HL-60/S4 (cell line): ENCODE measurements around the gene OR13F1.
"Not testable (repeated sequence)": the region's sequence is repeated elsewhere in the genome, so short reads cannot be mapped to it uniquely, and the experiment has no call there.

Experiments used
- in situ Hi-C: fragments of 300-500 bp; cut with MboI; formaldehyde crosslinking; loops from 2 replicates; pipeline ENCODE4 v1.14.3; 2022; ENCODE audit warnings: low sequenced_read_pairs

Gene OR13F1

GRCh38 chr9:104503963-104504362 is at the start of gene OR13F1:
TSS of gene OR13F1 (plus strand) at chr9:104504263. CDS start at chr9:104504263, 0 bp downstream.
- in situ Hi-C loops: no loop called here

GRCh38 chr9:104456831-104457230 is 47.2 kb upstream of the OR13F1 start:
- in situ Hi-C loops: no loop called here

- in situ Hi-C loops: no loop called here
Observed at GRCh38 chr9:104463864-104464263, 40.2 kb upstream of the OR13F1 start.

DNA sequence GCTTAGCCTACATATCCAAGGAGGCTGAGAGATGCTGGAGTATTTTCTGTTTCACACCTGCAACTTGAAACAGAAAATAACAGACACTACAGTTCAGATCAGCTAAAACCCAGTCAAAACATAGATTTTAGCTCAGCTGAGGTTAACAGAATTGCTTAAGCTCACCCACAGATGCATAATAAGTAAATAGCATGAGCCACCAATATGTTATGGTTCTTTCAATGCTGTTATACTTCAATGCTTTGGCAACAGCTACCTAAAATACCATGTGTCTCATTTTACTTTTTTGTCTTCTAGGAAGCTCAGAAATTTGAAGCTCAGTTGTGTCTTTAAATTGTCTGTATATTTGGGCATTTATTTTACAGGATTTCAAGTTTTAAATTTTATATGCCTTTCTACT is 35.8 kb upstream of the OR13F1 start:
- in situ Hi-C loops: no loop called here

DNA sequence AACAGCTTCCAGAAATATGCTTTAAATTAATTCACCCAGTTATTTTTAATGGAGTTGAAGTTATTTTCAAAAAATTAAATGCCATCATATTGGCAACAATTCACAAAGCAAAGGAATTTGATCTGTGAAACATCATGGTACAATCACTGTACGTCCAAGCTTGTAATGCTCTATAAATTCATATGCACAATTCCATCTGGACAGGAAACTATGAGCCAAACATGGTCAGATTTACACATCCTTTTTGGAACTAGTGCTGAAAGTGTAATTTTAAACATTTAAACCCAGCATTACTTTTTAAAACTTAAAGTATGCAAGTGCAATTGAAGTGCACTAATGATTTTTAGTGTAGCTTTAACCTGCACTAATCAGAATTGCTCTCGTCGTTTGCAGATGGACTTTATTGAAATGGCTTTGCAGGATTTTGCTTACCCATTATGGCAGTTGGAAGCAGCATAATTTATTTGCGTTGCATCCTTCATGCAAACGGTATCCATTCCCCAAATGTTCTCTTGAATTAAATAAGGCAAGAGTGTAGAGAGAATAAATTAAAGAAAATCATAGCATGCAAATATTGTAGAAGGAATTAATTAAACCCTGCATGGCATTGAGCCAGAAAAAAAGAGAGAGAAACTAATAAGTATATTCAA is 21.0 kb upstream of the OR13F1 start:
- in situ Hi-C loops: no loop called here

- in situ Hi-C loops: no loop called here
Observed at GRCh38 chr9:104485014-104485413, 19.0 kb upstream of the OR13F1 start.

- in situ Hi-C loops: no loop called here
Observed at GRCh38 chr9:104494808-104495207, 9.3 kb upstream of the OR13F1 start.

GRCh38 chr9:104503440-104503839 is 623 bp upstream of the OR13F1 start:
- in situ Hi-C loops: no loop called here

GRCh38 chr9:104506565-104506964 is 2.5 kb downstream of the OR13F1 start:
- in situ Hi-C loops: no loop called here

DNA sequence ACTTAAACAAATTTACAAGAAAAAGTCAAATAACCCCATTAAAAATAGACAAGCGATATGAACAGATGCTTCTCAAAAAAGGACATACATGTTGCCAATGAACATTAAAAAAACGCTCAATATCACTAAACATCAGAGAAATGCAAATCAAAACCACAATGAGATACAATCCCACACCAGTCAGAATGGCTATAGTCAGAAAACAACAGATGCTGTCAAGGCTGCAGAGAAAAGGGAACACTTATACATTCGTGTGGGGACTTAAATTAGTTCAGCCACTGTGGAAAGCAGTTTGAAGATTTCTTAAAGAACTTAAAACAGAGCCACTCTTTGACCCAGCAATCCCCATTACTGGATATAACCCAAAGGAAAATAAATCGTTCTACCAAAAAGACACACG is 10.8 kb downstream of the OR13F1 start:
- in situ Hi-C loops: no loop called here

DNA sequence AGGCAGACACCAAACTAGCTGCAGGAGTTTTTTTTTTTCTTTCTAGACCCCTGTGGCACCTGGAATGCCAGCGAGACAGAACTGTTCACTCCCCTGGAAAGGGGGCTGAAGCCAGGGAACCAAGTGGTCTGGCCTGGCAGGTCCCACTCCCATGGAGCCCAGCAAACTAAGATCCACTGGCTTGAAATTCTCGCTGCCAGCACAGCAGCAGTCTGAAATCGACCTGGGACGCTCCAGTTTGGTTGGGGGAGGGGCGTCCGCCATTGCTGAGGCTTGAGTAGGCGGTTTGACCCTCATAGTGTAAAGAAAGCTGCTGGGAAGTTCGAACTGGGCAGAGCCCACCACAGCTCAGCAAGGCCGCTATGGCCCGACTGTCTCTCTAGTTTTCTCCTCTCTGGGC is 16.2 kb downstream of the OR13F1 start:
- in situ Hi-C loops: not testable (repeated sequence)

- in situ Hi-C loops: no loop called here
Observed at GRCh38 chr9:104527109-104527508, 23.0 kb downstream of the OR13F1 start, which contains the start of gene OR13C4. TSS of gene OR13C4 (minus strand) at chr9:104527209. CDS start at chr9:104527209, 0 bp downstream.

DNA sequence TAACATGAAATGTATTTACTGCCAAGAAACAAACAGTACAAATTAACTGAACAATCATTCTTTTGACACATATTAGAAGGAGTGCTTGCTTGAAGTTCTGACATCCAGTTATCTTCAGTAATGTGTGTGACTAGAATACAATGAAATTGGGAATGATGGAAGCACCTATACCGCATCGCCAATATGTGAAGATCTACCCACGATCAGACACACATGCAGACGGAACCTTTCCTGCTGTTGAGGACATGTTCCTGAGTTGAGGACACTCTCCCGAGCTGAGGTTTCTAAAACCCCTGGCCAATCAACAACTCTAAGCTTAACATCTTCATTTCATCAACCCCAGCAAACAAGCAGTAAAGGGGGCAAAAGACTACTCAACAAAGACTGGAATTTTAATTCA is 32.7 kb downstream of the OR13F1 start, which contains the start of gene OR13C3:
TSS of gene OR13C3 (minus strand) at position 101 of the 400 bp plus-strand sequence. CDS start 133 bp downstream, outside the sequence.
- in situ Hi-C loops: no loop called here

- in situ Hi-C loops: no loop called here
Observed at GRCh38 chr9:104539275-104539674, 35.2 kb downstream of the OR13F1 start.

GRCh38 chr9:104544644-104545043 is 40.6 kb downstream of the OR13F1 start:
- in situ Hi-C loops: no loop called here

DNA sequence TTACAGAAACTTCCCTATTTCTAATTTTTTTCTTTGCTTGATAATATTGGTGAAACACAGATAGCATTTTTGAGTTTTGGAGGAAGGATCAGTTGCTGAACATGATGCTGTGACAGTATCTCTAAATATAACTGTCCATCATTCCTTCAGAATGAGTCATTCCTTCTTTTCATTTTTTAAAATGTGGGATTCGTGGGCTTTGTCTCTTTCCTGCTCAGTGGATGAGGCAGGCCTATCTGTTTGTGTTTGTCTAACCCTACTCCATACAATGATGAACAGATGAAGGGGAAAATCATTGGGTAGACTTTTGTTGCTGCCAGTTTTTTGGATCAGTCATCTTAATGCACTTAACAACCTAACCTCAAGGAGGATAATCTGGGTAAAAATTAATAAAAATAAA is 49.2 kb downstream of the OR13F1 start:
- in situ Hi-C loops: no loop called here
